Right lobe of liver (tissue), 6 donors: ENCODE results near the gene KRCC1. TPM values are rescaled to one million over a fixed set of nuclear protein-coding genes. Genes with fewer than 3 reads are reported as not detected.
A peak's percentile ranks its signal among the peaks of the same experiment; 100 is the strongest.

ENCODE experiments used
- ATAC-seq, 4 donors: fragments of 200-7000 bp; cut with Tn5 transposase; one replicate each; pipeline ENCODE4 v1.9.1; 2020; ENCODE audit warnings: mild to moderate bottlenecking in 4 of 4, moderate library complexity in 4 of 4
- DNase-seq, 3 donors: peaks; one replicate each; pipeline ENCODE4 v3.0.0-alpha.2; 2020
- H3K27ac ChIP-seq, 3 donors: fragments of 200-600 bp; one replicate each; pipeline ENCODE4 v1.8.0; 2022
- H3K27me3 ChIP-seq, 2 donors: fragments of 200-600 bp; one replicate each; pipeline ENCODE4 v1.8.0; 2022
- H3K36me3 ChIP-seq, 4 donors: fragments of 200-600 bp; sonication (generic) in 1 of 4; one replicate each; pipeline versions ENCODE4 v1.5.1 to v1.8.0; 2017 to 2022; ENCODE audit warnings: control low read depth in 1 of 4
- H3K4me1 ChIP-seq, 4 donors: fragments of 200-600 bp; sonication (generic) in 1 of 4; one replicate each; pipeline versions ENCODE4 v1.5.1 to v1.8.0; 2017 to 2022; ENCODE audit warnings: control low read depth in 1 of 4
- H3K4me3 ChIP-seq, 3 donors: fragments of 200-600 bp; one replicate each; pipeline ENCODE4 v1.8.0; 2022
- H3K9me3 ChIP-seq, 4 donors: fragments of 200-600 bp; sonication (generic) in 1 of 4; one replicate each; pipeline versions ENCODE4 v1.5.1 to v1.8.0; 2017 to 2022; ENCODE audit warnings: control low read depth in 1 of 4
- POLR2A ChIP-seq: fragments of 450-650 bp; IDR thresholded peaks from one replicate; pipeline ENCODE4 v1.6.1; 2017; ENCODE audit warnings: antibody characterized with exemption, mild to moderate bottlenecking
- WGBS: methylation state at CpG from one replicate; pipeline ENCODE4 v1.1.6; 2018; ENCODE audit warnings: low coverage, low lambda C conversion rate; ENCODE audit not compliant: insufficient coverage; ENCODE audit errors: missing lambda C conversion rate; 5-methylcytosine and 5-hydroxymethylcytosine counted together
- intact Hi-C, 2 donors: fragments of 100-400 bp; cut with DNase I; formaldehyde crosslinking; loops; one replicate each; pipeline versions ENCODE4 v1.11.2 to v1.14.1; 2022
- total RNA-seq, 6 experiments: library from RNA; depleted of rRNA in 2 of 6; stranded (reverse); fragments of >200 nt in 2 of 6; fragmentation: NEBNext Ultra II Directional in 3 of 6; extraction: Animal tissue kit (Norgen Biotek cat#: 25700) in 3 of 6; gene quantifications; one replicate each; pipeline versions ENCODE4 v1.1.0 to v1.2.4, GENCODE V29; 2016 to 2023
- TF ChIP-seq, protein P1 (sequence below), 4 donors: fragments of 200-600 bp in 3 of 4; fragments of 450-650 bp in 1 of 4; IDR thresholded peaks; one replicate each; pipeline versions ENCODE4 v1.5.1 to v1.8.0; 2016 to 2022; ENCODE audit warnings: antibody characterized with exemption in 4 of 4, mild to moderate bottlenecking in 2 of 4
- donor health status: DM: no; HTN: yes; CAD: no.
- donor health status: DM: no; HTN: no; CAD: no.
- donor health status: DM: no; HTN: no; CAD: no.
- donor health status: DM: no; HTN: yes; CAD: no.
- donor health status: DM: no; HTN: yes; CAD: no.

Gene KRCC1
- total RNA-seq, 6 experiments from 2014 or later, result 9.3 to 17.1 (median 11.5) TPM

DNA sequence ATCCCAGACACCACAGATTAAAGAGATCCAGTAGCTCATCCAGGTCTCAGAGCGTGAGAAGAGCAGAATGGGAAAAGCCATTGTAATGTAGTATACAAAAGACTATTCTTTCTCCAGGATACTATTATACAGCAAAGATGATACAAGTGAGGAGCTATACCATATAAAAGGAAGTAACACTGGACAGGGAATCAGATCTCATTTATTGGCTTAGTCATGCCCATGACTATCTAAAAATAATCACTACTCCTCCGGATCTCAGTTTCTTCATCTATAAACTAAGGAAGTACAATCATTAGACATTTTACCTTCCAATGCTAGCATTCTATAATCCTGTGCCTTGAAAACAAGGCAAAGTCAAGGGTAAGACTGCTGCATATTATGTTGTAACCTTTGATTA, 19.4 kb downstream of the KRCC1 start:
- no peaks in the 10 kb centered on the region for H3K9me3 ChIP-seq
- DNase-seq (no peak), ATAC-seq (no peak)
- no peaks in the 10 kb centered on the region for H3K4me1 ChIP-seq
- intact Hi-C loops, result no loop called here
- no peak overlapping the region for H3K4me3 ChIP-seq
- no peak for TF ChIP-seq POLR2A
- TF ChIP-seq, protein P1, sequence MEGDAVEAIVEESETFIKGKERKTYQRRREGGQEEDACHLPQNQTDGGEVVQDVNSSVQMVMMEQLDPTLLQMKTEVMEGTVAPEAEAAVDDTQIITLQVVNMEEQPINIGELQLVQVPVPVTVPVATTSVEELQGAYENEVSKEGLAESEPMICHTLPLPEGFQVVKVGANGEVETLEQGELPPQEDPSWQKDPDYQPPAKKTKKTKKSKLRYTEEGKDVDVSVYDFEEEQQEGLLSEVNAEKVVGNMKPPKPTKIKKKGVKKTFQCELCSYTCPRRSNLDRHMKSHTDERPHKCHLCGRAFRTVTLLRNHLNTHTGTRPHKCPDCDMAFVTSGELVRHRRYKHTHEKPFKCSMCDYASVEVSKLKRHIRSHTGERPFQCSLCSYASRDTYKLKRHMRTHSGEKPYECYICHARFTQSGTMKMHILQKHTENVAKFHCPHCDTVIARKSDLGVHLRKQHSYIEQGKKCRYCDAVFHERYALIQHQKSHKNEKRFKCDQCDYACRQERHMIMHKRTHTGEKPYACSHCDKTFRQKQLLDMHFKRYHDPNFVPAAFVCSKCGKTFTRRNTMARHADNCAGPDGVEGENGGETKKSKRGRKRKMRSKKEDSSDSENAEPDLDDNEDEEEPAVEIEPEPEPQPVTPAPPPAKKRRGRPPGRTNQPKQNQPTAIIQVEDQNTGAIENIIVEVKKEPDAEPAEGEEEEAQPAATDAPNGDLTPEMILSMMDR (IDR thresholded peaks at IDR 0.05), result no peak
- no peak overlapping the region for H3K27ac ChIP-seq
- H3K36me3 ChIP-seq, result peaks cover 0 to 27% (median 0%) of the 10 kb centered on the region in 4 donors
- 77% methylated on average over 2 of the region's 2 CpGs for WGBS
- no peaks in the 10 kb centered on the region for H3K27me3 ChIP-seq

DNA sequence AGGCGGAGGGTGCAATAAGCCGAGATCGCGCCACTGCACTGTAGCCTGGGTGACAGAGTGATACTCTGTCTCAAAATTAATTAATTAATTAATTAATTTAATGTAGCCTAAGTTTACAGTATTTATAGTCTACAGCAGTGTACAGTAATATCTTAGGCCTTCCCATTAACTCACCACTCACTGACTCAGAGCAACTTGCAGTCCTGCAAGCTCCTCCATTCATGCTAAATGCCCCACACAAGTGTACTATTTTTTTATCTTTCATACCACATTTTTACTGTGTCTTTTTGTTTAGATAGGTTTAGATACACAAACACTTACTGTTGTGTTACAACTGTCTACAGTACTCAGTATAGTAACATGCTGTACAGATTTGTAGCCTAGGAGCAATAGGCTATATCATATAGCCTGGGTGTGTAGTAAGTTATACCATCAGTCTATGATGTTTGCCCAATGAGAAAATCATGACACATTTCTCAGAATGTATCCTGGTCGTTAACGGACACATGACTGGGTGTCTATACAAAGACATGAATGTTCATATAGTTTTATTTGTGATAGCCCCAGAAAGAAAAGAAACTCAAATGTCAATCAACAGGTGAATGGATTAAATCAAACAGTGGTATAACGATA, 23.4 kb downstream of the KRCC1 start:
- TF ChIP-seq, protein P1 (IDR thresholded peaks at IDR 0.05), result no peak
- no peak for TF ChIP-seq POLR2A
- intact Hi-C loops, result no loop called here
- no peak overlapping the region for H3K27ac ChIP-seq
- H3K36me3 ChIP-seq, result peaks cover 0 to 51% (median 5%) of the 10 kb centered on the region in 4 donors
- H3K9me3 ChIP-seq, result no peaks in the 10 kb centered on the region
- DNase-seq (no peak), ATAC-seq (no peak)
- no peak overlapping the region for H3K4me3 ChIP-seq
- WGBS, result 98% methylated on average over 7 of the region's 7 CpGs
- H3K27me3 ChIP-seq, result no peaks in the 10 kb centered on the region
- no peaks in the 10 kb centered on the region for H3K4me1 ChIP-seq

DNA sequence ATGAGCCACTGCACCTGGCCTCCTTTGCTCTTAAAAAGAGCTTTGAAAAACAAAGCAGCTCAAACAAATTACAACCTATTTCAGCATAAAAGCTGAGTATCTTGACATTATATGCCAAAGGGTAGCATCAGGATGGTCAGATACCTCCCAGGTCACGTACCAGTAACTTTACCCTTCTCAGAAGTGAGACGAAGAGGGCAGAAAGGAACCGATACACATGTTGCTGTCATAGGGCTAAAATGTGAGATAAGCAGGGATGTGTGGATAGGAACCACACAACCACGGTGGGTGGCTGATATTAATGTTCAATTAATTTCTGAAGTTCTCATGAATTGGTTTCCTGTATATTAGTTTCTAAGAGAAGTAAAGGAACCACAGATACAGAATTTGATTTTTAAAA, 26.7 kb downstream of the KRCC1 start:
- TF ChIP-seq, protein P1 (IDR thresholded peaks at IDR 0.05), result no peak

DNA sequence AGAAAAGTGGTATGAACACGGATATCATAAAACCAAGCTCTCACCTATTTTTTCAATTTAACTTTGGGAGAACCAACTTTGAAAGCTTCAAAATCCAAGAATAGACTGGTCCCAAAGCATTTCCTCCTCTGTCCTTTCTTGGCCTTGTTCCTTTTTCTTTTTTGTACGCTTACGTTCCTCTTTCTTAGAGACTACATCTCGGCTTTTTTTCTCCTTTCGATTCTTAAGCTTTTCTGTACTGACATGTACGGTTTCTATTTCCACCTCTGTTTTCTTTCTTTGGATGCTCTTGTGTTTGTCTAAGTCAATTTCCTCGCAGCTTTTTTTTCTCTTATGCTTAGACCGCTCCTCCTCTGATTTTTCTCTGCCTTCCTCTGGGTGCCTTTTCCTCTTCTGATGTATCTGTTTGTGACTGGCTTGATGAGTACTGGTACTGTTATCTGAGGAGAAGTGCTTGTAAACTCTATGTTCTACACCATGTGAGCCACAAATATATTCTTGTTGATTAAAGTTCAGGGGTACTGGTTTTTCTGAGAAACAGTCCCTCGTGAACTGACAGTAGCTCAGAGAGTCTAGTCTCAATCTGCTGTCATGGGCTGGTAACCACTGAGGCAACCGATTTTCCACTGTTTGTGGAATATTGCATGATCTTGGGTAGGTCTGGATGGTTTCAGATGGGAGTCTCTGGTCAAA, 27.7 kb downstream of the KRCC1 start:
- Histone ChIP-seq H3K9me3 (no peaks in the 10 kb centered on the region), H3K27me3 (no peaks in the 10 kb centered on the region), H3K36me3 (peaks cover 0 to 35% (median 5%) of the 10 kb centered on the region in 4 donors), H3K4me1 (no peaks in the 10 kb centered on the region), H3K4me3 (no peak overlapping the region), H3K27ac (no peak overlapping the region)
- peak in 1 of 4 donors; percentile 35 for ATAC-seq
- 68% methylated on average over 6 of the region's 10 CpGs for WGBS
- intact Hi-C loops, result no loop called here
- no peak for DNase-seq
- TF ChIP-seq, protein P1 (IDR thresholded peaks at IDR 0.05), result no peak
- TF ChIP-seq POLR2A, result no peak

More for the DNA sequence above, 26.7 kb downstream of the KRCC1 start:
- DNase-seq (no peak), ATAC-seq (no peak)
- H3K36me3 ChIP-seq, result peaks cover 0 to 43% (median 5%) of the 10 kb centered on the region in 4 donors
- no peaks in the 10 kb centered on the region for H3K4me1 ChIP-seq
- H3K27me3 ChIP-seq, result no peaks in the 10 kb centered on the region
- WGBS, result 97% methylated on average over 4 of the region's 4 CpGs
- intact Hi-C loops, result no loop called here
- no peak overlapping the region for H3K27ac ChIP-seq
- H3K9me3 ChIP-seq, result no peaks in the 10 kb centered on the region
- no peak overlapping the region for H3K4me3 ChIP-seq
